K562 (cell line): Measurements from ENCODE around the gene CLIC1. TPM values are rescaled to one million over a fixed set of nuclear protein-coding genes. Genes with fewer than 3 reads are reported as not detected.

Experiments
- ATAC-seq: fragments of 200-7000 bp; cut with Tn5 transposase; 3 replicates; pipeline ENCODE4 v1.9.1; 2020; ENCODE audit warnings: moderate library complexity
- BruUV-seq: library from RNA; stranded (reverse); fragments of 400-500 nt; replicated peaks from 2 replicates; lab custom pipeline; 2021; lab: Mats Ljungman, UMichigan
- CTCF ChIA-PET: fragments of 300-600 bp; formaldehyde crosslinking; extraction: SDS; loops from one replicate; lab custom pipeline; 2021; ENCODE audit warnings: low intra/inter-chr PET ratio; lab: Yijun Ruan, JAX
- POLR2A ChIA-PET: fragments of 300-600, 350-650 bp; sonication (Branson Sonifier 250); formaldehyde crosslinking; extraction: SDS; loops from one replicate; lab custom pipeline; 2021; ENCODE audit warnings: antibody characterized with exemption, inconsistent platforms; lab: Yijun Ruan, JAX
- DNase-seq, 4 experiments: peaks; one replicate each; pipeline versions ENCODE4 v3.0.0 to v3.0.0-alpha.2; 2011 to 2018; ENCODE audit warnings: low spot score in 3 of 4, mixed read lengths in 3 of 4; ENCODE audit errors: extremely low read depth in 1 of 4
- FAIRE-seq: peaks from 2 replicates; lab custom pipeline; 2011; peaks lifted over from hg19 to GRCh38; lab: Jason Lieb, UNC
- H2AFZ ChIP-seq: 2 replicates; pipeline ENCODE4 v1.6.0; 2011; ENCODE audit warnings: low read depth, low read length, control low read depth, inconsistent platforms
- H3K27ac ChIP-seq: fragments of 200-600 bp; 3 replicates; pipeline ENCODE4 v1.8.0; 2011; ENCODE audit warnings: low read depth, mild to moderate bottlenecking, control low read depth, inconsistent platforms, low read length, moderate library complexity, mixed read lengths; ENCODE audit errors: extremely low read depth
- H3K27me3 ChIP-seq, 2 experiments: fragments of 300-600 bp in 1 of 2; 2 replicates in 1 of 2; 3 replicates in 1 of 2; pipeline versions ENCODE4 v1.6.0 to v1.8.0; 2011; ENCODE audit warnings: inconsistent platforms in 2 of 2, low read length in 2 of 2, mild to moderate bottlenecking in 1 of 2, mixed read lengths in 1 of 2, moderate library complexity in 1 of 2; ENCODE audit not compliant: control insufficient read depth in 2 of 2, insufficient read depth in 2 of 2
- H3K36me3 ChIP-seq: fragments of 300-600 bp; 3 replicates; pipeline ENCODE4 v1.8.0; 2011; ENCODE audit warnings: mild to moderate bottlenecking, low read length, inconsistent platforms; ENCODE audit not compliant: control insufficient read depth, insufficient read depth
- H3K4me1 ChIP-seq, 2 experiments: fragments of 200-600 bp in 1 of 2; replicated peaks in 1 of 2; 2 replicates in 1 of 2; 3 replicates in 1 of 2; pipeline versions ENCODE4 v1.5.1 to v1.8.0; 2011; ENCODE audit warnings: inconsistent platforms in 2 of 2, low read length in 2 of 2, mild to moderate bottlenecking in 1 of 2, mixed read lengths in 1 of 2, moderate library complexity in 1 of 2; ENCODE audit not compliant: control insufficient read depth in 2 of 2, insufficient read depth in 2 of 2
- H3K4me2 ChIP-seq: 2 replicates; pipeline ENCODE4 v1.6.1; 2011; ENCODE audit warnings: low read length, control low read depth, inconsistent platforms, mixed read lengths; ENCODE audit not compliant: insufficient read depth
- H3K4me3 ChIP-seq: fragments of 200-600 bp; sonication (generic), shearing (Covaris generic); 2 replicates; pipeline ENCODE4 v1.5.1; 2016; ENCODE audit warnings: control low read depth, inconsistent platforms
- H3K79me2 ChIP-seq: fragments of 200-600 bp; 3 replicates; pipeline ENCODE4 v1.8.0; 2011; ENCODE audit warnings: low read length, inconsistent platforms; ENCODE audit not compliant: control insufficient read depth, insufficient read depth
- H3K9ac ChIP-seq, 2 experiments: 2 replicates each; pipeline versions ENCODE4 v1.6.0 to v1.6.1; 2011; ENCODE audit warnings: low read depth in 2 of 2, low read length in 2 of 2, control low read depth in 1 of 2, inconsistent platforms in 1 of 2, mild to moderate bottlenecking in 1 of 2, mixed read lengths in 1 of 2; ENCODE audit not compliant: insufficient read depth in 1 of 2
- H3K9me1 ChIP-seq: one replicate; pipeline ENCODE4 v1.6.0; 2011; ENCODE audit warnings: inconsistent platforms, mild to moderate bottlenecking, low read length, moderate library complexity; ENCODE audit not compliant: control insufficient read depth, insufficient read depth
- H3K9me3 ChIP-seq: replicated peaks from 2 replicates; pipeline ENCODE4 v1.5.1; 2011; ENCODE audit warnings: low read depth, low read length, inconsistent platforms; ENCODE audit not compliant: control insufficient read depth, insufficient read depth
- H4K20me1 ChIP-seq: replicated peaks from 2 replicates; pipeline ENCODE4 v1.6.1; 2011; ENCODE audit warnings: low read length, inconsistent platforms, mixed read lengths; ENCODE audit not compliant: control insufficient read depth, insufficient read depth
- CSDE1 ChIP-seq, 2 experiments: fragments of 450-650 bp; IDR thresholded peaks; 2 replicates each; pipeline ENCODE4 v1.6.1; 2016; ENCODE audit warnings: mild to moderate bottlenecking in 1 of 2
- PHB2 ChIP-seq: fragments of 450-650 bp; IDR thresholded peaks from 2 replicates; pipeline ENCODE4 v1.6.1; 2017; ENCODE audit warnings: low read depth
- RCOR1 ChIP-seq, 2 experiments: IDR thresholded peaks; 2 replicates each; pipeline ENCODE4 v1.6.1; 2012; ENCODE audit warnings: low read depth in 2 of 2, low read length in 2 of 2, borderline replicate concordance in 1 of 2, improper control_type of control experiment in 1 of 2
- WGBS: fragments of 100-300 bp; shearing (Covaris generic); methylation state at CpG from one replicate; pipeline ENCODE4 v1.1.6; 2016; ENCODE audit warnings: low coverage, mixed read lengths; ENCODE audit not compliant: insufficient coverage; ENCODE audit errors: missing lambda C conversion rate; 5-methylcytosine and 5-hydroxymethylcytosine counted together
- in situ Hi-C: fragments of 300-500 bp; cut with MboI; formaldehyde crosslinking; loops from 4 replicates; pipeline ENCODE4 v1.15.0; 2018; ENCODE audit warnings: inconsistent platforms, mixed read lengths
- intact Hi-C: fragments of 100-400 bp; cut with micrococcal nuclease; formaldehyde crosslinking; loops from 2 replicates; pipeline ENCODE4 v1.14.2; 2022
- polyA plus RNA-seq, 8 experiments: library from polyadenylated mRNA; depleted of rRNA in 4 of 8; stranded (reverse) in 5 of 8; unstranded in 3 of 8; fragments of >200 nt; fragmentation: Nextera tagmentation in 2 of 8; fragmentation: Illumina TruSeq in 1 of 8; extraction: Ambion mirVana in 2 of 8; extraction: Trizol in 1 of 8; gene quantifications; 2 replicates each; pipeline versions ENCODE4 v1.2.1 to v1.2.3, GENCODE V29; 2011 to 2014; ENCODE audit warnings: inconsistent platforms in 1 of 8, missing spikeins in 1 of 8
- total RNA-seq, 7 experiments: library from RNA; depleted of rRNA in 6 of 7; stranded (reverse); fragments of >200 nt in 6 of 7; fragmentation: Illumina TruSeq in 2 of 7; extraction: Trizol in 2 of 7; gene quantifications; 2 replicates each; pipeline versions ENCODE4 v1.2.1 to v1.2.3, GENCODE V29; 2011 to 2021; ENCODE audit warnings: low replicate concordance in 1 of 7
- TF ChIP-seq, protein P1 (sequence below): fragments of 450-650 bp; formaldehyde crosslinking; conservative IDR thresholded peaks from 2 replicates; pipeline ENCODE4 v1.4.0; 2022; ENCODE audit warnings: mild to moderate bottlenecking, missing genetic modification characterization

The CLIC1 gene
- total and polyA plus RNA-seq, 9 of the 15 experiments (the other 6 are each of a cell fraction or from before 2014, with no cell fraction given): 1,267 to 2,419 (median 1,808) TPM

DNA sequence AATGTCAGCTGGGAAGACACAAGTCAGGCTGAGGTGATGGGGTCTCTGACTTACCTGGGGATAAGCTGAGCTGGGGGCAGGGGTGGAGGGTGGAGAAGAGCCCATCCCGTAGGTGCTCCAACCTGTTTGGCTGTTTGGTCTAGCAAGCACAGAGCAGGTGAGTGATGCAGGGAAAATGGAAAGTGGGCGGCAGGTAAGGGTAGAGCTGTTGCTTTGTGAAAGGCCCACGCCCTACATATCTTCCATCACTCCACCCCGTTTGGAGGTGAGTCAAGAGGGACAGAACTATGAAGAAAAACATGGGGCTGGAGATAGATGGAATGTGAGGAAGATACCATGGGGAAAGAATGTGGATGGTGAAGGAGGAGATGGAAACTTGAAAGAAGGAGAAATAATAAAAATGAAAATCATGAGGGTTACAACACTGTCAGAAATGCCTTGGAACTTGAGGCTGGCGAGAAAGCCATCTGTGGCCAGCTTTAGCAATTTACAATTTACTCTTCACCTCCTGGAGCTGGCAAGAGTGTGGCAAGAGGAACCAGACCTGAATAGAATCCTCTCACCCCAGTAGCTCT is 16.0 kb downstream of the CLIC1 start:
- Histone ChIP-seq H3K4me3 (no peak overlapping the region), H3K79me2 (no peaks in the 10 kb centered on the region), H3K27me3 (no peaks in the 10 kb centered on the region), H3K27ac (no peak overlapping the region), H4K20me1 (no peaks in the 10 kb centered on the region), H3K4me1 (peaks cover 16 to 23% of the 10 kb centered on the region in 2 experiments; a peak in 4 of 5 replicates), H3K36me3 (no peaks in the 10 kb centered on the region), H3K9me1 (no peaks in the 10 kb centered on the region), H2AFZ (no peak overlapping the region), H3K9ac (peak overlapping the region in 1 of 2 experiments; percentile 61; a peak in 2 of 4 replicates), H3K4me2 (no peak overlapping the region), H3K9me3 (no peaks in the 10 kb centered on the region)
- ATAC-seq (no peak), DNase-seq (no peak), FAIRE-seq (no peak)
- in situ Hi-C loops: no loop called here
- WGBS: 35% methylated on average over 5 of the region's 5 CpGs
- ChIA-PET POLR2A (interaction anchor here (0.7 to 15.0 kb wide), 9 partner anchors 8 to 146 kb away, joined by 3 to 236 read pairs (median 3); partner anchors contain the start of genes ABHD16A, CLIC1, DDAH2 and GPANK1), CTCF (no interaction called here)
- BruUV-seq: no TSS peak
- TF ChIP-seq, protein P1, sequence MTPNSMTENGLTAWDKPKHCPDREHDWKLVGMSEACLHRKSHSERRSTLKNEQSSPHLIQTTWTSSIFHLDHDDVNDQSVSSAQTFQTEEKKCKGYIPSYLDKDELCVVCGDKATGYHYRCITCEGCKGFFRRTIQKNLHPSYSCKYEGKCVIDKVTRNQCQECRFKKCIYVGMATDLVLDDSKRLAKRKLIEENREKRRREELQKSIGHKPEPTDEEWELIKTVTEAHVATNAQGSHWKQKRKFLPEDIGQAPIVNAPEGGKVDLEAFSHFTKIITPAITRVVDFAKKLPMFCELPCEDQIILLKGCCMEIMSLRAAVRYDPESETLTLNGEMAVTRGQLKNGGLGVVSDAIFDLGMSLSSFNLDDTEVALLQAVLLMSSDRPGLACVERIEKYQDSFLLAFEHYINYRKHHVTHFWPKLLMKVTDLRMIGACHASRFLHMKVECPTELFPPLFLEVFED (CRISPR knock-in tag): no peak
- TF ChIP-seq RCOR1 (IDR thresholded peaks at IDR 0.05; ENCODE audit: borderline replicate concordance in 1 of 2, low read depth in 2 of 2, low read length in 2 of 2) (no peak), PHB2 (no peak), CSDE1 (IDR thresholded peaks at IDR 0.05) (no peak)
- intact Hi-C loops: no loop called here
